ENCODE data around the gene THAP8. TPM values are rescaled to one million over a fixed set of nuclear protein-coding genes. Genes with fewer than 3 reads are reported as not detected.

The THAP8 gene
- total RNA-seq, 1 experiment from 2014 or later: 3.2 TPM

GRCh38 chr19:36067681-36068080 is 13.6 kb upstream of the THAP8 start:
- no peak for TF ChIP-seq CTCF (IDR thresholded peaks at IDR 0.05; ENCODE audit: unreplicated experiment)
- Mint-ChIP-seq H3K27me3 (ENCODE audit: unreplicated experiment) (no peaks in the 10 kb centered on the region), H3K4me1 (ENCODE audit: low read depth, unreplicated experiment) (peaks cover 17% of the 10 kb centered on the region), H3K36me3 (ENCODE audit: insufficient read depth, unreplicated experiment) (peaks cover 56% of the 10 kb centered on the region), H3K4me3 (ENCODE audit: low read depth, unreplicated experiment) (no peak overlapping the region), H3K27ac (ENCODE audit: unreplicated experiment) (no peak overlapping the region), H3K9me3 (ENCODE audit: low read depth, unreplicated experiment) (no peaks in the 10 kb centered on the region)
- no TSS peak for BruUV-seq (replicated peaks)
- intact Hi-C loops (cut with micrococcal nuclease; ENCODE audit: unreplicated experiment): no loop called here
- CTCF ChIA-PET: no interaction called here
- no peak for DNase-seq

- no peak overlapping the region for H3K27ac Mint-ChIP-seq (ENCODE audit: unreplicated experiment)
- H3K27me3 Mint-ChIP-seq (ENCODE audit: unreplicated experiment): no peaks in the 10 kb centered on the region
- peaks cover 42% of the 10 kb centered on the region for H3K36me3 Mint-ChIP-seq (ENCODE audit: insufficient read depth, unreplicated experiment)
- intact Hi-C loops (cut with micrococcal nuclease; ENCODE audit: unreplicated experiment): loop anchor here (5.0 kb wide), 1 partner anchor 107 kb away; no protein-coding TSS in a partner anchor
- no peak for DNase-seq
- no peak overlapping the region for H3K4me3 Mint-ChIP-seq (ENCODE audit: low read depth, unreplicated experiment)
- no peaks in the 10 kb centered on the region for H3K4me1 Mint-ChIP-seq (ENCODE audit: low read depth, unreplicated experiment)
- no peak for TF ChIP-seq CTCF (IDR thresholded peaks at IDR 0.05; ENCODE audit: unreplicated experiment)
- no peaks in the 10 kb centered on the region for H3K9me3 Mint-ChIP-seq (ENCODE audit: low read depth, unreplicated experiment)
- CTCF ChIA-PET: no interaction called here
- no TSS peak for BruUV-seq (replicated peaks)
Observed at GRCh38 chr19:36064826-36065225, 10.7 kb upstream of the THAP8 start.

- Mint-ChIP-seq H3K36me3 (ENCODE audit: insufficient read depth, unreplicated experiment) (peaks cover 22% of the 10 kb centered on the region), H3K27me3 (ENCODE audit: unreplicated experiment) (no peaks in the 10 kb centered on the region), H3K9me3 (ENCODE audit: low read depth, unreplicated experiment) (no peaks in the 10 kb centered on the region), H3K27ac (ENCODE audit: unreplicated experiment) (no peak overlapping the region), H3K4me3 (ENCODE audit: low read depth, unreplicated experiment) (no peak overlapping the region), H3K4me1 (ENCODE audit: low read depth, unreplicated experiment) (peaks cover 17% of the 10 kb centered on the region)
- no peak for TF ChIP-seq CTCF (IDR thresholded peaks at IDR 0.05; ENCODE audit: unreplicated experiment)
- no TSS peak for BruUV-seq (replicated peaks)
- CTCF ChIA-PET: interaction anchor here (1.4 to 1.7 kb wide), 2 partner anchors 9 to 54 kb away, joined by 5 to 7 read pairs; partner anchors contain the start of genes POLR2I and TBCB
- DNase-seq: no peak
- intact Hi-C loops (cut with micrococcal nuclease; ENCODE audit: unreplicated experiment): loop anchor here (5.0 kb wide), 1 partner anchor 111 kb away; no protein-coding TSS in a partner anchor
Observed at GRCh38 chr19:36061367-36061766, 7.3 kb upstream of the THAP8 start.

- no peak overlapping the region for H3K27ac Mint-ChIP-seq (ENCODE audit: unreplicated experiment)
- H3K4me3 Mint-ChIP-seq (ENCODE audit: low read depth, unreplicated experiment): no peak overlapping the region
- no TSS peak for BruUV-seq (replicated peaks)
- peak; percentile 64 for DNase-seq
- TF ChIP-seq CTCF (IDR thresholded peaks at IDR 0.05; ENCODE audit: unreplicated experiment): peak; percentile 56
- H3K9me3 Mint-ChIP-seq (ENCODE audit: low read depth, unreplicated experiment): no peaks in the 10 kb centered on the region
- peaks cover 22% of the 10 kb centered on the region for H3K36me3 Mint-ChIP-seq (ENCODE audit: insufficient read depth, unreplicated experiment)
- intact Hi-C loops (cut with micrococcal nuclease; ENCODE audit: unreplicated experiment): loop anchor here (5.0 kb wide), 1 partner anchor 112 kb away; no protein-coding TSS in a partner anchor
- H3K27me3 Mint-ChIP-seq (ENCODE audit: unreplicated experiment): no peaks in the 10 kb centered on the region
- peaks cover 26% of the 10 kb centered on the region for H3K4me1 Mint-ChIP-seq (ENCODE audit: low read depth, unreplicated experiment)
- CTCF ChIA-PET: interaction anchor here (1.0 to 1.7 kb wide), 3 partner anchors 10 to 55 kb away, joined by 4 to 7 read pairs (median 5); partner anchors contain the start of genes ALKBH6, POLR2I and TBCB
Observed at GRCh38 chr19:36060430-36060829, 6.3 kb upstream of the THAP8 start.

Measured in Calu3 (cell line).